Kidney epithelial cell (primary cell): ENCODE results near the gene TP53INP2. TPM values are rescaled to one million over a fixed set of nuclear protein-coding genes. Genes with fewer than 3 reads are reported as not detected.

Experiments
- DNase-seq: peaks from one replicate; pipeline ENCODE4 v3.0.0-alpha.2; 2010; ENCODE audit warnings: low read depth
- H3K27me3 ChIP-seq: 2 replicates; pipeline ENCODE4 v1.6.0; 2011; ENCODE audit warnings: low read length; ENCODE audit not compliant: control insufficient read depth, insufficient read depth
- H3K36me3 ChIP-seq: 2 replicates; pipeline ENCODE4 v1.5.1; 2011; ENCODE audit warnings: low read length; ENCODE audit not compliant: control insufficient read depth, insufficient read depth
- H3K4me3 ChIP-seq: 2 replicates; pipeline ENCODE4 v1.5.1; 2011; ENCODE audit warnings: low read depth, mild to moderate bottlenecking, control low read depth, low read length
- CTCF ChIP-seq: IDR thresholded peaks from 2 replicates; pipeline ENCODE4 v1.5.1; 2011; ENCODE audit warnings: mild to moderate bottlenecking, moderate library complexity, low read length, control low read depth, inconsistent platforms; ENCODE audit not compliant: insufficient read depth, poor library complexity, severe bottlenecking
- total RNA-seq: library from RNA; depleted of rRNA; stranded (reverse); fragments of >200 nt; gene quantifications from 2 replicates; pipeline ENCODE4 v1.2.3, GENCODE V29; 2015

The TP53INP2 gene
- total RNA-seq, 1 donor from 2014 or later = 15.0 TPM

- no peak for DNase-seq
- Histone ChIP-seq H3K4me3 (peak overlapping the region; percentile 67), H3K27me3 (peaks cover 5% of the 10 kb centered on the region), H3K36me3 (no peaks in the 10 kb centered on the region)
- peak; percentile 68 for TF ChIP-seq CTCF
These were observed 4.5 kb downstream of the TP53INP2 start for GRCh38 chr20:34708621-34709043.

GRCh38 chr20:34709044-34709830 is 5.1 kb downstream of the TP53INP2 start:
- H3K36me3 ChIP-seq = no peaks in the 10 kb centered on the region
- no peak for DNase-seq

GRCh38 chr20:34709831-34710567 is 5.9 kb downstream of the TP53INP2 start:
- no peaks in the 10 kb centered on the region for H3K36me3 ChIP-seq
- TF ChIP-seq CTCF = peak; percentile 32
- H3K4me3 ChIP-seq = peak overlapping the region; percentile 67
- no peak for DNase-seq
- peaks cover 5% of the 10 kb centered on the region for H3K27me3 ChIP-seq

More at GRCh38 chr20:34709044-34709830, 5.1 kb downstream of the TP53INP2 start:
- TF ChIP-seq CTCF = no peak
- H3K27me3 ChIP-seq = peaks cover 5% of the 10 kb centered on the region
- peak overlapping the region; percentile 67 for H3K4me3 ChIP-seq

- Histone ChIP-seq H3K27me3 (peaks cover 5% of the 10 kb centered on the region), H3K36me3 (no peaks in the 10 kb centered on the region), H3K4me3 (no peak overlapping the region)
- TF ChIP-seq CTCF = no peak
- no peak for DNase-seq
These were observed 6.4 kb downstream of the TP53INP2 start for GRCh38 chr20:34710568-34710839.

- H3K36me3 ChIP-seq = no peaks in the 10 kb centered on the region
- DNase-seq = no peak
- no peak overlapping the region for H3K4me3 ChIP-seq
- H3K27me3 ChIP-seq = peaks cover 5% of the 10 kb centered on the region
- no peak for TF ChIP-seq CTCF
These were observed 6.9 kb downstream of the TP53INP2 start for GRCh38 chr20:34710861-34711574.
